ENCODE measurements around the gene NRTN. TPM values are rescaled to one million over a fixed set of nuclear protein-coding genes. Genes with fewer than 3 reads are reported as not detected.
"Not testable (repeated sequence)": the region's sequence is repeated elsewhere in the genome, so short reads cannot be mapped to it uniquely, and the experiment has no call there.

The NRTN gene
- total and polyA plus RNA-seq, 4 donors, result 1.3 to 5.3 (median 3.5) TPM

DNA sequence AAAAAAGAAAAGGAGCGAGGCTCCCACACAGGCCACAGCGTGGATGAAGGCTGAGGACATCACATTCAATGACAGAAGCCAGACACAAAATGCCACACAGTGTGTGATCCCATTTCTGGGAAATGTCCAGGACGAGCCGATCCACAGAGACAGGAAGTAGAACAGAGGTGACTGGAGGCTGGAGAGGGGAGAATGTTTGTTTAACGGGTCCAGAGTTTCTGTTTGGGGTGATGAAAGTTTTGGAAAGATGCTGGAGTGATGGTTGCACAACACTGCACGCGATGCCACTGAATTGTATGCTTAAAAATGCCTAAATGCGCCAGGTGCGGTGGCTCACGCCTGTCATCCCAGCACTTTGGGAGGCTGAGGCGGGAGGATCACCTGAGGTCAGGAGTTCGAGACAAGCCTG lies 66.1 kb downstream of the NRTN start (continued):
- TF ChIP-seq TAF1 (conservative IDR thresholded peaks at IDR 0.05), result peak; percentile 39
- peak; percentile 60 to 78 for TF ChIP-seq JUND (IDR thresholded peaks at IDR 0.05)
- peak; percentile 64 for TF ChIP-seq NR2F2 (IDR thresholded peaks at IDR 0.05)
- TF ChIP-seq, protein P1, sequence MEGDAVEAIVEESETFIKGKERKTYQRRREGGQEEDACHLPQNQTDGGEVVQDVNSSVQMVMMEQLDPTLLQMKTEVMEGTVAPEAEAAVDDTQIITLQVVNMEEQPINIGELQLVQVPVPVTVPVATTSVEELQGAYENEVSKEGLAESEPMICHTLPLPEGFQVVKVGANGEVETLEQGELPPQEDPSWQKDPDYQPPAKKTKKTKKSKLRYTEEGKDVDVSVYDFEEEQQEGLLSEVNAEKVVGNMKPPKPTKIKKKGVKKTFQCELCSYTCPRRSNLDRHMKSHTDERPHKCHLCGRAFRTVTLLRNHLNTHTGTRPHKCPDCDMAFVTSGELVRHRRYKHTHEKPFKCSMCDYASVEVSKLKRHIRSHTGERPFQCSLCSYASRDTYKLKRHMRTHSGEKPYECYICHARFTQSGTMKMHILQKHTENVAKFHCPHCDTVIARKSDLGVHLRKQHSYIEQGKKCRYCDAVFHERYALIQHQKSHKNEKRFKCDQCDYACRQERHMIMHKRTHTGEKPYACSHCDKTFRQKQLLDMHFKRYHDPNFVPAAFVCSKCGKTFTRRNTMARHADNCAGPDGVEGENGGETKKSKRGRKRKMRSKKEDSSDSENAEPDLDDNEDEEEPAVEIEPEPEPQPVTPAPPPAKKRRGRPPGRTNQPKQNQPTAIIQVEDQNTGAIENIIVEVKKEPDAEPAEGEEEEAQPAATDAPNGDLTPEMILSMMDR (IDR thresholded peaks at IDR 0.05; ENCODE audit: low read depth, low read length, missing input control), result no peak
- TF ChIP-seq SP1 (IDR thresholded peaks at IDR 0.05), result peak; percentile 98
- peak; percentile 93 for TF ChIP-seq HNF4A (conservative IDR thresholded peaks at IDR 0.05)
- peak; percentile 58 to 78 for TF ChIP-seq EGR1 (IDR thresholded peaks at IDR 0.05; ENCODE audit: low read depth in 2 of 2)
- peak; percentile 94 to 96 for TF ChIP-seq RXRA (IDR thresholded peaks at IDR 0.05)

DNA sequence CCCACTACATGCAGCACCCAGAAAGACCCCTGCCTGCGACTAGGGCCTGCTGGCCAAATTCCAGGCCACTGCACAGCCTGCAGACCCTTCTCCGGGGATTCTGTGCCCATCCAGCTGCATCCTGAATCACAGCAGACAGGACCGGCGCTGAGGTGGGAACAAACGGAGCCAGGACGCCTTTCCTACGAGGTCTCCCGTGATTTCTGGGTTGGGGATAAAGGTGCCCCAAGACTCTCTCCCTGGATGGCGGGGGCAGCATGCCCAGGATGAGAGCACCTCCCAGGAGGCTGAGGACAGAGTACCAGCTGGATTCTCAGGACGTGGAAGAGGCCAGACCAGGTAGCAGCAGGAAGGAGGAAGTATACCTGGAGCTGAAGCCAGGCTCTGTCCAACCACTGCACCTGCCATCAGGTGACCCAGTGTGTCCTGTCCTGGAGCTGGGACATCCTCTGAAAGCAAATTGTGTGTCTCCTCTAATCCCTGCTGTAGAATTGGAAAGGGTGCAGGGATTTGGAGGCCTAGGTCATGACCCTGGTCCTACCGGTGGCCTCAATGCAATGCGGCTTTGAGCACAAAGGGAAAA lies 68.8 kb downstream of the NRTN start:
- Histone ChIP-seq H3K36me3 (ENCODE audit: control insufficient read depth in 4 of 4, insufficient read depth in 3 of 4, low read depth in 1 of 4, low read length in 3 of 4) (no peaks in the 10 kb centered on the region), H3K4me3 (ENCODE audit: low read depth in 1 of 3, low read length in 3 of 3) (no peak overlapping the region), H3K4me1 (ENCODE audit: control insufficient read depth in 4 of 4, insufficient read depth in 4 of 4, low read length in 3 of 4) (peaks cover 4 to 9% (median 5%) of the 10 kb centered on the region in 4 donors), H3K27me3 (ENCODE audit: control insufficient read depth in 4 of 4, insufficient read depth in 4 of 4, low read length in 3 of 4) (no peaks in the 10 kb centered on the region), H3K9me3 (ENCODE audit: control insufficient read depth in 4 of 4, low read length in 3 of 4) (no peaks in the 10 kb centered on the region), H3K27ac (ENCODE audit: low read depth in 1 of 2, low read length in 2 of 2) (no peak overlapping the region), H3K9ac (ENCODE audit: low read depth in 1 of 2, low read length in 2 of 2) (no peak overlapping the region)
- no peak for DNase-seq (ENCODE audit: low spot score)
- WGBS, result 89% methylated on average over 12 of the region's 12 CpGs
- no peak for TF ChIP-seq YY1 (IDR thresholded peaks at IDR 0.05)
- peak; percentile 10 to 31 for TF ChIP-seq RXRA (IDR thresholded peaks at IDR 0.05)
- no peak for TF ChIP-seq EGR1 (IDR thresholded peaks at IDR 0.05; ENCODE audit: low read depth in 2 of 2)
- TF ChIP-seq, protein P2, sequence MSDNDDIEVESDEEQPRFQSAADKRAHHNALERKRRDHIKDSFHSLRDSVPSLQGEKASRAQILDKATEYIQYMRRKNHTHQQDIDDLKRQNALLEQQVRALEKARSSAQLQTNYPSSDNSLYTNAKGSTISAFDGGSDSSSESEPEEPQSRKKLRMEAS (IDR thresholded peaks at IDR 0.05), result no peak
- TF ChIP-seq TAF1 (conservative IDR thresholded peaks at IDR 0.05), result no peak
- TF ChIP-seq FOXA1 (IDR thresholded peaks at IDR 0.05), result no peak
- TF ChIP-seq, protein P3, sequence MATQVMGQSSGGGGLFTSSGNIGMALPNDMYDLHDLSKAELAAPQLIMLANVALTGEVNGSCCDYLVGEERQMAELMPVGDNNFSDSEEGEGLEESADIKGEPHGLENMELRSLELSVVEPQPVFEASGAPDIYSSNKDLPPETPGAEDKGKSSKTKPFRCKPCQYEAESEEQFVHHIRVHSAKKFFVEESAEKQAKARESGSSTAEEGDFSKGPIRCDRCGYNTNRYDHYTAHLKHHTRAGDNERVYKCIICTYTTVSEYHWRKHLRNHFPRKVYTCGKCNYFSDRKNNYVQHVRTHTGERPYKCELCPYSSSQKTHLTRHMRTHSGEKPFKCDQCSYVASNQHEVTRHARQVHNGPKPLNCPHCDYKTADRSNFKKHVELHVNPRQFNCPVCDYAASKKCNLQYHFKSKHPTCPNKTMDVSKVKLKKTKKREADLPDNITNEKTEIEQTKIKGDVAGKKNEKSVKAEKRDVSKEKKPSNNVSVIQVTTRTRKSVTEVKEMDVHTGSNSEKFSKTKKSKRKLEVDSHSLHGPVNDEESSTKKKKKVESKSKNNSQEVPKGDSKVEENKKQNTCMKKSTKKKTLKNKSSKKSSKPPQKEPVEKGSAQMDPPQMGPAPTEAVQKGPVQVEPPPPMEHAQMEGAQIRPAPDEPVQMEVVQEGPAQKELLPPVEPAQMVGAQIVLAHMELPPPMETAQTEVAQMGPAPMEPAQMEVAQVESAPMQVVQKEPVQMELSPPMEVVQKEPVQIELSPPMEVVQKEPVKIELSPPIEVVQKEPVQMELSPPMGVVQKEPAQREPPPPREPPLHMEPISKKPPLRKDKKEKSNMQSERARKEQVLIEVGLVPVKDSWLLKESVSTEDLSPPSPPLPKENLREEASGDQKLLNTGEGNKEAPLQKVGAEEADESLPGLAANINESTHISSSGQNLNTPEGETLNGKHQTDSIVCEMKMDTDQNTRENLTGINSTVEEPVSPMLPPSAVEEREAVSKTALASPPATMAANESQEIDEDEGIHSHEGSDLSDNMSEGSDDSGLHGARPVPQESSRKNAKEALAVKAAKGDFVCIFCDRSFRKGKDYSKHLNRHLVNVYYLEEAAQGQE (IDR thresholded peaks at IDR 0.05), result no peak
- TF ChIP-seq, protein P4, sequence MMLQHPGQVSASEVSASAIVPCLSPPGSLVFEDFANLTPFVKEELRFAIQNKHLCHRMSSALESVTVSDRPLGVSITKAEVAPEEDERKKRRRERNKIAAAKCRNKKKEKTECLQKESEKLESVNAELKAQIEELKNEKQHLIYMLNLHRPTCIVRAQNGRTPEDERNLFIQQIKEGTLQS (IDR thresholded peaks at IDR 0.05), result no peak
- TF ChIP-seq RAD21 (IDR thresholded peaks at IDR 0.05), result no peak
- no peak for TF ChIP-seq FOXA2 (IDR thresholded peaks at IDR 0.05)
- peak in 1 of 2 donors; percentile 19 for TF ChIP-seq HNF4A (conservative IDR thresholded peaks at IDR 0.05)
- no peak for TF ChIP-seq GABPA (IDR thresholded peaks at IDR 0.05 in 1 of 2, conservative IDR thresholded peaks at IDR 0.05 in 1 of 2)

DNA sequence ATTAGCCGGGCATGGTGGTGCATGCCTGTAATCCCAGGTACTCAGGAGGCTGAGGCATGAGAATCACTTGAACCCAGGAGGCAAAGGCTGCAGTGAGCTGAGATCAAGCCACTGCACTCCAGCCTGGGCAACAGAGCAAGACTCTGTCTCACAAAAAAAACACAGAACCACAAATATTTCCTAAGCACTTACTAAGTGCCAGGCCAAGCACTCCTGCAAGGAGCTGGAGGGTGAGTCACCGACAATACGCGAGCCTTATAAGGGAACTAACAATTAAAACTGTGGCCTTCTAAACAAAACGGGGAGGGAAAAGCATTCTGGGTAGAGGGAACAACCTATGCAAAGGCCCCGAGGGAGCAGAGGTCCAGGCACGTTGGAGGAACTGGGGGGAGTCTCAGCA lies 69.6 kb downstream of the NRTN start:
- H3K4me3 ChIP-seq (ENCODE audit: low read depth in 1 of 3, low read length in 3 of 3); H3K27me3 ChIP-seq (ENCODE audit: control insufficient read depth in 4 of 4, insufficient read depth in 4 of 4, low read length in 3 of 4); H3K27ac ChIP-seq (ENCODE audit: low read depth in 1 of 2, low read length in 2 of 2); H3K9ac ChIP-seq (ENCODE audit: low read depth in 1 of 2, low read length in 2 of 2); H3K9me3 ChIP-seq (ENCODE audit: control insufficient read depth in 4 of 4, low read length in 3 of 4); H3K36me3 ChIP-seq (ENCODE audit: control insufficient read depth in 4 of 4, insufficient read depth in 3 of 4, low read depth in 1 of 4, low read length in 3 of 4); H3K4me1 ChIP-seq (ENCODE audit: control insufficient read depth in 4 of 4, insufficient read depth in 4 of 4, low read length in 3 of 4); DNase-seq (ENCODE audit: low spot score): not testable (repeated sequence)
- WGBS, result 82% methylated on average over 7 of the region's 7 CpGs

Measured in liver (tissue), 9 donors.